OCI-LY7 (cell line): Measurements from ENCODE around the gene ALDH9A1. TPM values are rescaled to one million over a fixed set of nuclear protein-coding genes. Genes with fewer than 3 reads are reported as not detected.

Experiments
- BruUV-seq: library from RNA; stranded (reverse); fragments of 400-500 nt; replicated peaks from 2 replicates; lab custom pipeline; 2021; lab: Mats Ljungman, UMichigan
- CTCF ChIA-PET: fragments of 300-600 bp; sonication (Branson Sonifier 250); formaldehyde crosslinking; loops from one replicate; lab custom pipeline; 2022; ENCODE audit warnings: antibody characterized with exemption; ENCODE audit not compliant: unreplicated experiment; lab: Charles Lee
- POLR2A ChIA-PET: fragments of 300-600 bp; sonication (Branson Sonifier 250); formaldehyde crosslinking; loops from one replicate; lab custom pipeline; 2022; ENCODE audit warnings: antibody characterized with exemption; lab: Charles Lee
- DNase-seq: peaks from one replicate; pipeline ENCODE4 v3.0.0-alpha.2; 2015; ENCODE audit warnings: low spot score
- H2AFZ ChIP-seq: fragments of 200-600 bp; sonication (generic), shearing (Covaris generic); 2 replicates; pipeline ENCODE4 v1.6.1; 2014; ENCODE audit warnings: mild to moderate bottlenecking, antibody characterized with exemption, low read length, moderate library complexity
- H3K27ac ChIP-seq: fragments of 200-600 bp; sonication (generic); 2 replicates; pipeline ENCODE4 v1.5.1; 2014; ENCODE audit warnings: mixed run types, low read depth, mild to moderate bottlenecking, moderate library complexity, low read length, inconsistent platforms; ENCODE audit not compliant: poor library complexity, severe bottlenecking
- H3K36me3 ChIP-seq: fragments of 200-600 bp; sonication (generic); 2 replicates; pipeline ENCODE4 v1.6.1; 2014; ENCODE audit warnings: mild to moderate bottlenecking, antibody characterized with exemption, low read length, moderate library complexity, mixed read lengths; ENCODE audit not compliant: insufficient read depth
- H3K4me1 ChIP-seq: fragments of 200-600 bp; sonication (generic); 2 replicates; pipeline ENCODE4 v1.5.1; 2014; ENCODE audit warnings: mild to moderate bottlenecking, low read length; ENCODE audit not compliant: insufficient read depth, poor library complexity, severe bottlenecking
- H3K4me2 ChIP-seq: fragments of 200-600 bp; sonication (generic); 2 replicates; pipeline ENCODE4 v1.6.1; 2014; ENCODE audit warnings: mild to moderate bottlenecking, low read length
- H3K4me3 ChIP-seq: fragments of 200-600 bp; sonication (generic); 2 replicates; pipeline ENCODE4 v1.5.1; 2014; ENCODE audit warnings: mild to moderate bottlenecking, low read depth, low read length; ENCODE audit not compliant: poor library complexity, severe bottlenecking
- H3K79me2 ChIP-seq: fragments of 200-600 bp; sonication (generic); 2 replicates; pipeline ENCODE4 v1.6.1; 2016; ENCODE audit warnings: low read depth, mild to moderate bottlenecking, low read length, moderate library complexity, mixed read lengths; ENCODE audit not compliant: insufficient read depth
- H3K9me2 ChIP-seq: fragments of 200-600 bp; sonication (generic); 2 replicates; pipeline ENCODE4 v1.6.1; 2016; ENCODE audit warnings: mild to moderate bottlenecking, low read length, mixed read lengths; ENCODE audit not compliant: insufficient read depth
- H3K9me3 ChIP-seq: fragments of 200-600 bp; sonication (generic); 2 replicates; pipeline ENCODE4 v1.6.1; 2014; ENCODE audit warnings: mild to moderate bottlenecking, mixed run types, low read length, mixed read lengths
- H4K20me1 ChIP-seq: fragments of 200-600 bp; sonication (generic); 2 replicates; pipeline ENCODE4 v1.6.1; 2014; ENCODE audit warnings: mild to moderate bottlenecking, antibody characterized with exemption, low read length, moderate library complexity, mixed read lengths; ENCODE audit not compliant: insufficient read depth
- CTCF ChIP-seq: fragments of 200-600 bp; sonication (generic); conservative IDR thresholded peaks from 2 replicates; pipeline ENCODE4 v1.5.1; 2014; ENCODE audit warnings: mild to moderate bottlenecking, antibody characterized with exemption, low read length, moderate library complexity, mixed read lengths
- EZH2phosphoT487 ChIP-seq: fragments of 200-600 bp; sonication (generic); IDR thresholded peaks from 2 replicates; pipeline ENCODE4 v1.6.1; 2018; ENCODE audit warnings: low read depth, borderline replicate concordance, mild to moderate bottlenecking, mixed run types, antibody characterized with exemption, low read length, moderate library complexity, mixed read lengths
- intact Hi-C: fragments of 100-400 bp; cut with micrococcal nuclease; formaldehyde crosslinking; loops from one replicate; pipeline ENCODE4 v1.10.0; 2022; ENCODE audit not compliant: unreplicated experiment
- total RNA-seq, 2 experiments: library from RNA; depleted of rRNA in 1 of 2; stranded (reverse); fragments of >200 nt in 1 of 2; shearing (Covaris generic) in 1 of 2; gene quantifications; 2 replicates each; pipeline ENCODE4 v1.2.3, GENCODE V29; 2014 to 2022

Gene ALDH9A1
- total RNA-seq, 2 experiments from 2014 or later, result 32.1 to 36.0 TPM

GRCh38 chr1:165634154-165634921 is 64.0 kb downstream of the ALDH9A1 start:
- peaks cover 19% of the 10 kb centered on the region; the same call in 1 of the 2 replicates for H3K36me3 ChIP-seq
- no peaks in the 10 kb centered on the region for H3K9me2 ChIP-seq
- H2AFZ ChIP-seq, result no peak overlapping the region
- CTCF ChIA-PET, result no interaction called here
- H3K9me3 ChIP-seq, result no peaks in the 10 kb centered on the region
- H3K4me3 ChIP-seq, result peak overlapping the region; percentile 58
- DNase-seq, result peak; percentile 23
- POLR2A ChIA-PET, result interaction anchor here (1.3 to 1.5 kb wide), 2 partner anchors 11 to 34 kb away, joined by 3 to 4 read pairs; no protein-coding TSS in a partner anchor
- BruUV-seq, result no TSS peak
- TF ChIP-seq EZH2phosphoT487, result no peak
- TF ChIP-seq CTCF, result no peak
- peak overlapping the region; percentile 85 for H3K27ac ChIP-seq
- H3K79me2 ChIP-seq, result peaks cover 42% of the 10 kb centered on the region
- H3K4me2 ChIP-seq, result peak overlapping the region; percentile 82
- intact Hi-C loops, result loop anchor here (10.0 kb wide), 1 partner anchor 130 kb away; the partner anchor contains the start of gene TMCO1
- H4K20me1 ChIP-seq, result no peaks in the 10 kb centered on the region
- peaks cover 68% of the 10 kb centered on the region for H3K4me1 ChIP-seq

- Histone ChIP-seq H3K79me2 (peaks cover 42% of the 10 kb centered on the region), H2AFZ (no peak overlapping the region), H3K27ac (peak overlapping the region; percentile 85), H4K20me1 (no peaks in the 10 kb centered on the region), H3K9me3 (no peaks in the 10 kb centered on the region), H3K36me3 (peaks cover 14% of the 10 kb centered on the region; the same call in 1 of the 2 replicates), H3K4me3 (peak overlapping the region; percentile 7), H3K4me1 (peaks cover 73% of the 10 kb centered on the region), H3K9me2 (no peaks in the 10 kb centered on the region), H3K4me2 (peak overlapping the region; percentile 71)
- CTCF ChIA-PET, result no interaction called here
- BruUV-seq, result no TSS peak
- TF ChIP-seq CTCF (no peak), EZH2phosphoT487 (no peak)
- POLR2A ChIA-PET, result interaction anchor here (0.6 to 1.6 kb wide), 6 partner anchors 23 to 1400 kb away, joined by 3 to 5 read pairs (median 4); no protein-coding TSS in a partner anchor
- intact Hi-C loops, result loop anchor here (10.0 kb wide), 1 partner anchor 131 kb away; the partner anchor contains the start of gene TMCO1
- DNase-seq, result peak; percentile 17
These were observed 64.7 kb downstream of the ALDH9A1 start for GRCh38 chr1:165633614-165634013.
